Lower leg skin (tissue), 4 donors: ENCODE measurements around the gene TRAPPC5. TPM values are rescaled to one million over a fixed set of nuclear protein-coding genes. Genes with fewer than 3 reads are reported as not detected.
A peak's percentile ranks its signal among the peaks of the same experiment; 100 is the strongest.

ENCODE experiments used
- DNase-seq, 2 donors: peaks; one replicate each; pipeline ENCODE4 v3.0.0-alpha.2; 2019; ENCODE audit warnings: low spot score in 2 of 2
- H3K4me3 ChIP-seq: fragments of 200-600 bp; sonication (generic); 2 replicates; pipeline ENCODE4 v1.5.1; 2017; ENCODE audit warnings: mild to moderate bottlenecking, low read depth; ENCODE audit not compliant: poor library complexity, severe bottlenecking
- POLR2A ChIP-seq, 2 donors: fragments of 450-650 bp; IDR thresholded peaks; one replicate each; pipeline ENCODE4 v1.6.1; 2016 to 2017; ENCODE audit warnings: antibody characterized with exemption in 2 of 2, mild to moderate bottlenecking in 1 of 2, moderate library complexity in 1 of 2
- WGBS, 2 donors: methylation state at CpG; one replicate each; pipeline ENCODE4 v1.1.5; 2018; 5-methylcytosine and 5-hydroxymethylcytosine counted together
- intact Hi-C: fragments of 100-400 bp; cut with DNase I; formaldehyde crosslinking; loops from one replicate; pipeline ENCODE4 v1.15.0; 2023; ENCODE audit warnings: low total_unique reads
- total RNA-seq, 4 donors: library from RNA; depleted of rRNA; stranded (reverse); fragments of >200 nt; gene quantifications; one replicate each; pipeline ENCODE4 v1.1.0, GENCODE V29; 2016
- TF ChIP-seq, protein P1 (sequence below), 3 donors: fragments of 450-650 bp; IDR thresholded peaks; one replicate each; pipeline ENCODE4 v1.5.1; 2016; ENCODE audit warnings: antibody characterized with exemption in 3 of 3, mild to moderate bottlenecking in 3 of 3, moderate library complexity in 2 of 3

The TRAPPC5 gene
- total RNA-seq, 4 donors from 2014 or later: 115 to 197 (median 143) TPM

DNA sequence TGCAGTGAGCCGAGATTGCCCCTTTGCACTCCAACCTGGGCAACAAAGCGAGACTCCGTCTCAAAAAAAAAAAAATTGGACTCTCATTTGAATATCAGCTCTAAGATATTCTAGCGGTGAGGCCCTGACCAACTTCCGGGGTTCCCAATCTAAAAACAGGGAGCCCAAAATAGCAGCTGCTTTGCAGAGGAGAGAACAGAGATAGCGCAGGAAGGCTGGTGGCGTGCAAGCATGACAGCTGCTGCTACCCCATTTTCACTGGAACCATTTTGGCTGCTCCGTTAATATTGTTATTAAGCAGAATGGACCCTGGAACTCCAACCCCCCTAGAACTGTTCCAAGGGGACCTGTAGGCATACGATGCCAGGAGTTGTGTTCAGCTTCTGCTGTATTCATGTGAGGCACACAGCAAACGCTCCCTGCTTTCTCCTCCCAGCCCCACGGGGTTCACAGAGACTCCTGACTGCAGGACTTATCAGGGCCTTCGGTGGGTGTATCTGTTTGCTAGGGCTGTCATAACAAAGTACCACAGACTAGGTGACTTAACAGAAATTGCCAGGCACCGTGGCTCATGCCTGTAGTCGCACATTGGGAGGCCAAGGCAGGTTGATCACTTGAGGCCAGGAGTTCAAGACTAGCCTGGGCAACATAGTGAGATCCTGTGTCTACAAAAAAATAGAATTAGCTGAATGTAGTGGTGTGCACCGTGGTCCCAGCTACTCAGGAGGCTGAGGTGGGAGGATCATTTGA lies 32.2 kb upstream of the TRAPPC5 start:
- WGBS, 2 donors: 81 to 86% methylated on average over 14 to 15 of the region's 15 CpGs
- no peak for DNase-seq
- no peak overlapping the region for H3K4me3 ChIP-seq
- TF ChIP-seq POLR2A (IDR thresholded peaks at IDR 0.05): no peak
- intact Hi-C loops: no loop called here

DNA sequence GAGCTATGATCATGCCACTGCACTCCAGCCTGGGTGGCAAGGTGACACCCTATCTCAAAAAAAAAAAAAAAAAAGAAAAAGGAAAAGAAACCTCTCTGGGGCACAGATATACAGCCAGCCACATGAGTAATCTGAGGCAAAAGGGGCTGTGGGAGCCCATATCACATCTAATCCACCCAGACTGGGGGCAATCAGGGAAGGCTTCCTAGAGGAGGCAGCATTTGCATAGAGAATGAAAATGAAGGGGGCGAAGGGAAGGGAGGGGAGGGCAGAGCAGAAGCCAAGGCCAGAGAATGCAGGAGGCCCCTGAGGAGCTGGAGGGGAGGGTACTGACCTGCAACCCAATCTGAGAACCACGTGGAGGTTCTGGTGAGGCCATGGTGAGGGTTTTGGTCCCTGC lies 30.5 kb upstream of the TRAPPC5 start:
- WGBS, 2 donors: 37 to 46% methylated on average over 2 of the region's 2 CpGs
- H3K4me3 ChIP-seq: no peak overlapping the region
- intact Hi-C loops: no loop called here
- DNase-seq: no peak
- TF ChIP-seq, protein P1, sequence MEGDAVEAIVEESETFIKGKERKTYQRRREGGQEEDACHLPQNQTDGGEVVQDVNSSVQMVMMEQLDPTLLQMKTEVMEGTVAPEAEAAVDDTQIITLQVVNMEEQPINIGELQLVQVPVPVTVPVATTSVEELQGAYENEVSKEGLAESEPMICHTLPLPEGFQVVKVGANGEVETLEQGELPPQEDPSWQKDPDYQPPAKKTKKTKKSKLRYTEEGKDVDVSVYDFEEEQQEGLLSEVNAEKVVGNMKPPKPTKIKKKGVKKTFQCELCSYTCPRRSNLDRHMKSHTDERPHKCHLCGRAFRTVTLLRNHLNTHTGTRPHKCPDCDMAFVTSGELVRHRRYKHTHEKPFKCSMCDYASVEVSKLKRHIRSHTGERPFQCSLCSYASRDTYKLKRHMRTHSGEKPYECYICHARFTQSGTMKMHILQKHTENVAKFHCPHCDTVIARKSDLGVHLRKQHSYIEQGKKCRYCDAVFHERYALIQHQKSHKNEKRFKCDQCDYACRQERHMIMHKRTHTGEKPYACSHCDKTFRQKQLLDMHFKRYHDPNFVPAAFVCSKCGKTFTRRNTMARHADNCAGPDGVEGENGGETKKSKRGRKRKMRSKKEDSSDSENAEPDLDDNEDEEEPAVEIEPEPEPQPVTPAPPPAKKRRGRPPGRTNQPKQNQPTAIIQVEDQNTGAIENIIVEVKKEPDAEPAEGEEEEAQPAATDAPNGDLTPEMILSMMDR (IDR thresholded peaks at IDR 0.05): no peak
- no peak for TF ChIP-seq POLR2A (IDR thresholded peaks at IDR 0.05)

DNA sequence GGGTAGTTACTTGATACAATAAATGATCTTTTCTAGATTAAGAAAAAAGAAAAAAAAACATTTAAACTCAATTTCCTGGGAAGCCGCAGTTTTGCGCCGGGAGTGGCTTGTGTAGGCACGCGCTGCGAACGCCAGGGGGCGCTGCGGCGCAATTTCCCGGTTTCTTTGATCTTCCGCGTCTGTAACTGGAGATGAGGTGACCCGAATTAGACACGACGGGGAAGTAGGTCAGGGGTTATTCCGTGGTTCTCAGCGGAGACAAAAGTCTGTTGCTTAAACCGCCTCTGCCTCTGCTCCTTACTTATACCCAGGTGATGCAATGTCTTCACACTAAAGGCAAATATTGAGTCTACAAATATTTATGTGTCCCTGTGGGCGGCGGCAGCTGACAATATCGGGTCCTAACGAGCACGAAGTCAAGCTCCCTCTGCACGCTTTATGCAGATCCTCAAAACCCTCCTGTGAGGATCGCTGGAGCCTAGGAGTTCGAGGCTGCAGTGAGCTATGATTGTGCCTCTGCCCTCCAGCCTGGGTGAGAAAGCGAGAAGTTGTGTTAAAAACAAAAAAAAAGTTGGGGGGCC lies 28.5 kb upstream of the TRAPPC5 start:
- TF ChIP-seq, protein P1 (IDR thresholded peaks at IDR 0.05): peak in 1 of 3 donors; percentile 97
- no peak for TF ChIP-seq POLR2A (IDR thresholded peaks at IDR 0.05)
- intact Hi-C loops: no loop called here
- H3K4me3 ChIP-seq: no peak overlapping the region
- 6% methylated on average over 28 of the region's 28 CpGs for WGBS, 2 donors
- DNase-seq: peak; percentile 76 to 97

DNA sequence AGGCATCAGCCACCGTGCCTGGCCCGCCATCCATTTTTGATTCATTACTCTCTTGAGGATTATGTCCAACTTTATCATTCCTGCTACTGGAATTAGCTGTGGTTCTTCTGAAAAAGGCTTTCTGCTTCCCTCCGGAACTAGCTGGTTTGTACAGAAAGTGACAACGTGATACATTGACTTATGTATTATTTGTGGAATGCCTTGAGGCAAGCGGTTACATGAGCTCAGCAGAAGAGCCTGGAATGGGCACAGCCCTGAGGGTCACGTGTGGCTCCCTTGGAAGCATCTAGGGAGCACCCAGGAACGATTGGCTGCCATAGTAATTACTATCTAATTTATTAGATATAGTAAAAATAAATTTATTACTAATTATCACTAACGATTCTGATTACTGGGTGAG lies 26.2 kb upstream of the TRAPPC5 start:
- intact Hi-C loops: no loop called here
- 32% methylated on average over 8 of the region's 8 CpGs for WGBS, 2 donors
- DNase-seq: no peak
- no peak overlapping the region for H3K4me3 ChIP-seq
- TF ChIP-seq, protein P1 (IDR thresholded peaks at IDR 0.05): no peak
- no peak for TF ChIP-seq POLR2A (IDR thresholded peaks at IDR 0.05)

DNA sequence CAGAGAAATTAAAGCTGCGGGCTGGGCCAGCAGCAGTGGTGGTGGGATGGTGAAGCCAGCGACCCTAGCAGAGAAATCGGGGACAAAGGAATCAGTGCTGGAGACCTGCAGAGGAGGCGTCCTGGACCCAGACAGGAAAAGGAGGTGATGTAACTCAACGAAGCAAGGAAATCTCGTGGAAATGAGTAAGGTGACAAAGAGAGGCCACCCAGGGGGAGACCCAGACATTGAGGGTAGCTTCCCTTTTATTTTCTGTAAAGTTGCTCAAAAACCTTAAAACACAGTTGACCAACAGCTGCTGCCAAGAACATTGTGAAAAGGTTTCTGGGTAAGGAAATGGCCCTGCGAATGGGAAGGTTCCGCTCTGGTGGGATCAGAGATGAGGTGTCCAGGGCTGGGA lies 25.1 kb upstream of the TRAPPC5 start:
- no peak overlapping the region for H3K4me3 ChIP-seq
- 72 to 75% methylated on average over 8 of the region's 8 CpGs for WGBS, 2 donors
- TF ChIP-seq, protein P1 (IDR thresholded peaks at IDR 0.05): no peak
- no peak for TF ChIP-seq POLR2A (IDR thresholded peaks at IDR 0.05)
- intact Hi-C loops: no loop called here
- DNase-seq: no peak

DNA sequence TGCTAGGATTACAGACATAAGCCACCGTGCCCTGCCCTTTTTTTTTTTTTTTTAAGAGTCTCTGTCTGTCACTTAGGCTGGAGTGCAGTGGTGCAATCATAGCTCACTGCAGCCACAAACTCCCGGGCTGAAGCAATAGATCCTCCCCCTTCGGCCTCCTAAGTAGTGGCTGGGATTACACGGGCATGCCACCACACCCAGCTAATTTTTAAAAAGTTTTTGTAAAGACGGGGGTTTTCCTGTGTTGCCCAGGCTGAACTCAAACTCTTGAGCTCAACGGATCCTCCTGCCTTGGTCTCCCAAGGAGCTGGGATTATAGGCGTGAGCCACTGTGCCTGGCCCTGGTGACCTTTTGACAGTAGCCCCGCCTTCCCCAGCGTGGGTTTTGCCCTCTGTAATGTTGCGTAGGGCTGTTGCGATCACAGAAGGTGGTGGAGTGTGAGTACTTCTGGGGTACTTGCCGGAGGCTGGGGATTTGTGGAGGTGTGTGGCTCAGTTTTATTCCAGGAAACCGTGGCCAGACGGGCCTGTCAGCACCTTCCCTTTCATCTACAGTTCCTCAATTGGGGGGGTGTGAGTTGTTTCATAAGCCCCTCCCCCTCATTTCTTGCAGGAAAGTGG lies 23.4 kb upstream of the TRAPPC5 start:
- 37% methylated on average over 14 of the region's 14 CpGs for WGBS, 2 donors
- H3K4me3 ChIP-seq: no peak overlapping the region
- no peak for DNase-seq
- intact Hi-C loops: no loop called here
- TF ChIP-seq POLR2A (IDR thresholded peaks at IDR 0.05): no peak
- TF ChIP-seq, protein P1 (IDR thresholded peaks at IDR 0.05): no peak
